Mesendoderm (in vitro differentiated cells): ENCODE measurements around the gene HCN2.
"Not testable (repeated sequence)": the region's sequence is repeated elsewhere in the genome, so short reads cannot be mapped to it uniquely, and the experiment has no call there.

Experiments
- DNase-seq: peaks from one replicate; pipeline ENCODE4 v3.0.0; 2013
- H2AK5ac ChIP-seq: 2 replicates; pipeline ENCODE4 v1.6.1; 2013; ENCODE audit warnings: low read length, inconsistent platforms
- H2BK120ac ChIP-seq: 2 replicates; pipeline ENCODE4 v1.6.1; 2013; ENCODE audit warnings: low read depth, mild to moderate bottlenecking, low read length, moderate library complexity, mixed read lengths
- H2BK15ac ChIP-seq: replicated peaks from 2 replicates; pipeline ENCODE4 v1.6.1; 2013; ENCODE audit warnings: low read depth, mild to moderate bottlenecking, moderate library complexity
- H2BK5ac ChIP-seq: 2 replicates; pipeline ENCODE4 v1.6.1; 2013; ENCODE audit warnings: low read length, inconsistent platforms
- H3K18ac ChIP-seq: 2 replicates; pipeline ENCODE4 v1.6.1; 2013; ENCODE audit warnings: mild to moderate bottlenecking, low read length, mixed read lengths
- H3K23ac ChIP-seq: one replicate; pipeline ENCODE4 v1.6.1; 2013; ENCODE audit warnings: low read length
- H3K27ac ChIP-seq: 2 replicates; pipeline ENCODE4 v1.5.1; 2013; ENCODE audit warnings: low read depth, mild to moderate bottlenecking, inconsistent platforms, low read length, moderate library complexity
- H3K27me3 ChIP-seq: 2 replicates; pipeline ENCODE4 v1.6.1; 2013; ENCODE audit warnings: low read length, control low read depth, mild to moderate bottlenecking, inconsistent platforms; ENCODE audit not compliant: insufficient read depth, poor library complexity
- H3K36me3 ChIP-seq: 2 replicates; pipeline ENCODE4 v1.6.1; 2013; ENCODE audit warnings: low read length, inconsistent platforms; ENCODE audit not compliant: control insufficient read depth, insufficient read depth
- H3K4ac ChIP-seq: one replicate; pipeline ENCODE4 v1.6.1; 2013; ENCODE audit warnings: low read depth, mild to moderate bottlenecking, low read length, moderate library complexity
- H3K4me1 ChIP-seq: 2 replicates; pipeline ENCODE4 v1.6.1; 2013; ENCODE audit warnings: low read depth, low read length, inconsistent platforms; ENCODE audit not compliant: control insufficient read depth
- H3K4me2 ChIP-seq: 2 replicates; pipeline ENCODE4 v1.6.1; 2013; ENCODE audit warnings: low read length
- H3K4me3 ChIP-seq: 2 replicates; pipeline ENCODE4 v1.5.1; 2013; ENCODE audit warnings: mild to moderate bottlenecking, low read length
- H3K56ac ChIP-seq: one replicate; pipeline ENCODE4 v1.6.1; 2013; ENCODE audit warnings: low read length
- H3K79me1 ChIP-seq: 2 replicates; pipeline ENCODE4 v1.6.1; 2013; ENCODE audit warnings: low read length, inconsistent platforms
- H3K79me2 ChIP-seq: 2 replicates; pipeline ENCODE4 v1.6.1; 2013; ENCODE audit warnings: mild to moderate bottlenecking, low read length; ENCODE audit not compliant: control insufficient read depth, insufficient read depth
- H3K9ac ChIP-seq: 2 replicates; pipeline ENCODE4 v1.6.1; 2013; ENCODE audit warnings: low read length, inconsistent platforms
- H4K5ac ChIP-seq: one replicate; pipeline ENCODE4 v1.6.1; 2013; ENCODE audit warnings: low read length
- H4K8ac ChIP-seq: one replicate; pipeline ENCODE4 v1.6.1; 2013; ENCODE audit warnings: low read depth, mild to moderate bottlenecking, control low read depth, low read length, moderate library complexity
- WGBS: extraction: QIAGEN DNeasy Blood & Tissue Kit; methylation state at CpG from one replicate; pipeline ENCODE4 v1.1.7; 2013; ENCODE audit warnings: low lambda C conversion rate, missing lambda C conversion rate; ENCODE audit not compliant: insufficient coverage; ENCODE audit errors: extremely low coverage; 5-methylcytosine and 5-hydroxymethylcytosine counted together

The HCN2 gene

DNA sequence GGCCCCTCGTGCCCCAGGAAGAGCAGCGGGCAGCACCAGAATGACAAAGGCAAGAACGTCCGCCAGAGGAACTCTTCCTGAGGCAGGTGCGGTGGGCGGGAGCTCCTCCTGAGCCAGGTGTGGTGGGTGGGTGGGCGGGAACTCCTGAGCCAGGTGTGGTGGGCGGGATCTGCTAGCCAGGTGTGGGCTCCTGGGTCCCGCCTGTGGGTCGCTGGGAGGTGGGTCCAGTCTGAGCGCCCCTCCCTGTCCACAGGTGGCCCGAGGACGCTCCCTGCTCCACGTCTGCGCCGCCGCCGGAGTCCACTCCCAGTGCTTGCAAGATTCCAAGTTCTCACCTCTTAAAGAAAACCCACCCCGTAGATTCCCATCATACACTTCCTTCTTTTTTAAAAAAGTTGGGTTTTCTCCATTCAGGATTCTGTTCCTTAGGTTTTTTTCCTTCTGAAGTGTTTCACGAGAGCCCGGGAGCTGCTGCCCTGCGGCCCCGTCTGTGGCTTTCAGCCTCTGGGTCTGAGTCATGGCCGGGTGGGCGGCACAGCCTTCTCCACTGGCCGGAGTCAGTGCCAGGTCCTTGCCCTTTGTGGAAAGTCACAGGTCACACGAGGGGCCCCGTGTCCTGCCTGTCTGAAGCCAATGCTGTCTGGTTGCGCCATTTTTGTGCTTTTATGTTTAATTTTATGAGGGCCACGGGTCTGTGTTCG is 7.0 kb upstream of the HCN2 start:
- no peaks in the 10 kb centered on the region for H3K27me3 ChIP-seq
- WGBS = no CpG with 5 or more reads among the region's 31 CpGs
- no peak overlapping the region for H3K4me3 ChIP-seq
- no peak overlapping the region for H2BK15ac ChIP-seq
- no peak overlapping the region for H3K56ac ChIP-seq
- no peaks in the 10 kb centered on the region for H3K4me1 ChIP-seq
- no peak overlapping the region for H3K27ac ChIP-seq
- no peak overlapping the region for H3K23ac ChIP-seq
- H3K79me2 ChIP-seq = peaks cover 23% of the 10 kb centered on the region
- H3K36me3 ChIP-seq = no peaks in the 10 kb centered on the region
- no peak overlapping the region for H3K9ac ChIP-seq
- H2BK120ac ChIP-seq = no peak overlapping the region
- no peak overlapping the region for H3K4me2 ChIP-seq
- no peak overlapping the region for H4K8ac ChIP-seq
- H2BK5ac ChIP-seq = no peak overlapping the region
- peaks cover 5% of the 10 kb centered on the region for H3K79me1 ChIP-seq
- no peak overlapping the region for H3K4ac ChIP-seq
- H2AK5ac ChIP-seq = no peak overlapping the region
- H4K5ac ChIP-seq = no peak overlapping the region
- DNase-seq = no peak
- H3K18ac ChIP-seq = no peak overlapping the region

DNA sequence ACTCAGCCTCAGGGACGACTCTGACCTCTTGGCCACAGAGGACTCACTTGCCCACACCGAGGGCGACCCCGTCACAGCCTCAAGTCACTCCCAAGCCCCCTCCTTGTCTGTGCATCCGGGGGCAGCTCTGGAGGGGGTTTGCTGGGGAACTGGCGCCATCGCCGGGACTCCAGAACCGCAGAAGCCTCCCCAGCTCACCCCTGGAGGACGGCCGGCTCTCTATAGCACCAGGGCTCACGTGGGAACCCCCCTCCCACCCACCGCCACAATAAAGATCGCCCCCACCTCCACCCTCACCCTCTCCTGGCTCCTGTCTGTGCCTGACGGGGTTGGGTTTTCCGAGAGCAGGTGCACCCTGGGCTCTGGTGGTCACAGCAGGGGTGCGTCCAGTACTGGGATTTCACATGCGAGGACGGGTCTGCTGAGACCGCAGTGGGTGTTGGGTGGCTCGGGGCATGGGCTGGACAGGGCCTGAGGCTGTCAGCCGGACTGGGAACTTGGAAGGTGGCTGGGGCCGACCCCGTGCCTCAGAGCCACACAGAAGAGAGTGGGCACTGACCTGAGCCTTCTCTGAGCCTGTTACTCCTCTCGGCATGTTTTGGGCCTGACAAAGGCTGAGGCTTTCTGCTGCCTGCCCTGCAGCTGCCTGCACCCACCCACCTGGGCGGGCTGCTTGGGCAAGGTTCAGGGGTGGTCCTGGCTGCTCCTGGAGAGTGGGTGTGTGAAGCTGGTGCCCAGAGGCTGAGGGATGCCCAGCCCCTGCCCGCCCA is 6.3 kb upstream of the HCN2 start:
- no peak for DNase-seq
- H3K4me2 ChIP-seq = no peak overlapping the region
- H2AK5ac ChIP-seq = no peak overlapping the region
- H2BK5ac ChIP-seq = no peak overlapping the region
- H3K79me1 ChIP-seq = peaks cover 2% of the 10 kb centered on the region
- H3K4me3 ChIP-seq = no peak overlapping the region
- H3K4ac ChIP-seq = no peak overlapping the region
- peaks cover 15% of the 10 kb centered on the region for H3K79me2 ChIP-seq
- H3K27me3 ChIP-seq = no peaks in the 10 kb centered on the region
- no peaks in the 10 kb centered on the region for H3K36me3 ChIP-seq
- no peak overlapping the region for H2BK120ac ChIP-seq
- no peaks in the 10 kb centered on the region for H3K4me1 ChIP-seq
- no peak overlapping the region for H4K8ac ChIP-seq
- no peak overlapping the region for H3K9ac ChIP-seq
- no CpG with 5 or more reads among the region's 27 CpGs for WGBS
- H3K23ac ChIP-seq = no peak overlapping the region
- H2BK15ac ChIP-seq = no peak overlapping the region
- H3K56ac ChIP-seq = no peak overlapping the region
- peak overlapping the region; percentile 1 for H3K27ac ChIP-seq
- H3K18ac ChIP-seq = no peak overlapping the region
- H4K5ac ChIP-seq = no peak overlapping the region

DNA sequence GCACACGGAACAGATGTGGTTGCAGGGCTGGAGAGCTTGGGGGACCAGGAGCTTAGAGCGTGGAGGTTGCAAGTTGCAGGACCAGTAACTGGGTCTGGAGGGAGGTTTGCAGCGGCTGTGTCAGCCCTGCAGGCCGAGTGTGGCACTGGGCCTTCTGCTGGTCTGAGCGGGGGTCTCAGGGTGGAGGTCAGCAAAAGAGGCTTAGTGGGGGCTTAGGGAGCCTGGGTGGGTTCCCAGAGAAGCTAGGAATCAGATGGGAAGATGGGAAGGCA is 5.8 kb upstream of the HCN2 start:
- peak overlapping the region; percentile 1 for H3K27ac ChIP-seq
- peaks cover 13% of the 10 kb centered on the region for H3K79me2 ChIP-seq
- no peak overlapping the region for H3K56ac ChIP-seq
- WGBS = no CpG with 5 or more reads among the region's 5 CpGs
- no peak overlapping the region for H2AK5ac ChIP-seq
- H3K4me3 ChIP-seq = no peak overlapping the region
- no peak overlapping the region for H2BK15ac ChIP-seq
- H4K5ac ChIP-seq = no peak overlapping the region
- H3K9ac ChIP-seq = no peak overlapping the region
- H3K4ac ChIP-seq = no peak overlapping the region
- no peaks in the 10 kb centered on the region for H3K36me3 ChIP-seq
- H4K8ac ChIP-seq = no peak overlapping the region
- peaks cover 2% of the 10 kb centered on the region for H3K79me1 ChIP-seq
- peaks cover under 1% of the 10 kb centered on the region for H3K27me3 ChIP-seq
- no peaks in the 10 kb centered on the region for H3K4me1 ChIP-seq
- H3K18ac ChIP-seq = no peak overlapping the region
- no peak overlapping the region for H2BK120ac ChIP-seq
- no peak overlapping the region for H3K4me2 ChIP-seq
- no peak overlapping the region for H2BK5ac ChIP-seq
- no peak for DNase-seq
- H3K23ac ChIP-seq = no peak overlapping the region

DNA sequence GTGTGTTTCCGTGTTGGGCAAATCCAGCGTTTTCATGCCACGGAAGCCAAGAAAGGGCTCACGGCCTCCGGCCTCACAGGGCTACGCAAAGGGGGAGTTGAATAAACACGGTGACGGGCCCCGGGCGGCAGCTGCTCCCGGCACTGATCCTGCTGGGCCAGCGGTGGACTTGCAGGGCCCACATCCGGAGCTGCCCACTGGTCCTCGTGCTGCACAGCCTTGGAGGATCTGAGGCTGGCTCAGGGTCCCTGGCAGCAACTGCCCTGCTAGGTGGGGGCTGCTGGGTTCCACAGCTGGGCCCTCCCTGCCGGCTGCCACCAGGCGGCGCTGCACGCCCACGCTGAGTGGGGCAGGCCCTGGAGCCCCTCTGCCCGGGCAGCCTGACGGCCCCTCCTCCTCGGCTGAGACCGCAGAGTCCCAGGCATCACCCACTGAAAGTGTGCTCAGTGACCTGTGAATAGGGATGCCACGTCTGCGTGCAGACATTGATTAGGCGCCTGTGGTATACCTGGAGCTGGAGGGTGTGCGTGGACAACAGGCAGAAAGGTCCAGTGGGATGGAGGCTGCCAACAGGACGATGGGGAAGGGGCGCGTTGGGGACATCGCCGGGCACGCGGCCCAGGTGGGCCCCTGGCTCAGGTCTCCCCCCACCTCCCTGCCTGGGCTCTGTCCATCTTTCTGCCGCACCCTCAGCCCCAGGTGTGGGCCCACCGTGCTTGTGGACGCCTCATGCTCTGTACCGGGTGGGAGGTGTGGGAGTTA is 5.3 kb upstream of the HCN2 start:
- Histone ChIP-seq H4K8ac (no peak overlapping the region), H3K9ac (no peak overlapping the region), H3K4me3 (no peak overlapping the region), H3K27ac (no peak overlapping the region), H3K23ac (no peak overlapping the region), H2AK5ac (no peak overlapping the region), H3K79me2 (peaks cover 8% of the 10 kb centered on the region), H3K79me1 (peaks cover under 1% of the 10 kb centered on the region), H4K5ac (no peak overlapping the region), H3K4ac (no peak overlapping the region), H3K36me3 (no peaks in the 10 kb centered on the region), H2BK120ac (no peak overlapping the region), H2BK5ac (no peak overlapping the region), H3K27me3 (peaks cover 5% of the 10 kb centered on the region), H3K56ac (no peak overlapping the region), H3K18ac (no peak overlapping the region), H3K4me1 (no peaks in the 10 kb centered on the region), H3K4me2 (no peak overlapping the region), H2BK15ac (no peak overlapping the region)
- peak; percentile 68 for DNase-seq
- no CpG with 5 or more reads among the region's 38 CpGs for WGBS

DNA sequence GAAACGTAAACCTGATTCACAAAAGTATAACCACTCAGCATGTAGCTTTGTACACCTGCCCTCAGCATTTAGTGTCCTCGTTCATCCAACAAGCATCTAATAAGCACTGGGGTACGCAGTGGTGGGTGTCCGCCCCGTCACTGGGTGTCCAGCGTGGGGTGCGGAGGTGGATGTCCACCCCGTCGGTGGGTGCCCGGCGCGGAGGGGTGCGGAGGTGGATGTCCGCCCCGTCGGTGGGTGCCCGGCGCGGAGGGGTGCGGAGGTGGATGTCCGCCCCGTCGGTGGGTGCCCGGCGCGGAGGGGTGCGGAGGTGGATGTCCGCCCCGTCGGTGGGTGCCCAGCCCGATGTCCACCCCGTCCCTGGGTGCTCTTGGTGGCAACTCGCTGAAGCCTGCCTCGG is 4.5 kb upstream of the HCN2 start:
- not testable (repeated sequence) for H4K5ac ChIP-seq, H3K27ac ChIP-seq, H3K4ac ChIP-seq, H3K56ac ChIP-seq, H2BK120ac ChIP-seq, H3K27me3 ChIP-seq, H2AK5ac ChIP-seq, H4K8ac ChIP-seq, H3K79me1 ChIP-seq, H3K4me1 ChIP-seq, H3K4me2 ChIP-seq, H3K18ac ChIP-seq, DNase-seq, H3K36me3 ChIP-seq, H3K9ac ChIP-seq, H3K4me3 ChIP-seq, H2BK15ac ChIP-seq, H2BK5ac ChIP-seq, H3K79me2 ChIP-seq, H3K23ac ChIP-seq
- WGBS = no CpG with 5 or more reads among the region's 34 CpGs
